ENCODE results near the gene SOCS7. TPM values are rescaled to one million over a fixed set of nuclear protein-coding genes. Genes with fewer than 3 reads are reported as not detected.

SOCS7 gene
- total and polyA plus RNA-seq, 11 donors: 5.1 to 19.2 (median 14.0) TPM

DNA sequence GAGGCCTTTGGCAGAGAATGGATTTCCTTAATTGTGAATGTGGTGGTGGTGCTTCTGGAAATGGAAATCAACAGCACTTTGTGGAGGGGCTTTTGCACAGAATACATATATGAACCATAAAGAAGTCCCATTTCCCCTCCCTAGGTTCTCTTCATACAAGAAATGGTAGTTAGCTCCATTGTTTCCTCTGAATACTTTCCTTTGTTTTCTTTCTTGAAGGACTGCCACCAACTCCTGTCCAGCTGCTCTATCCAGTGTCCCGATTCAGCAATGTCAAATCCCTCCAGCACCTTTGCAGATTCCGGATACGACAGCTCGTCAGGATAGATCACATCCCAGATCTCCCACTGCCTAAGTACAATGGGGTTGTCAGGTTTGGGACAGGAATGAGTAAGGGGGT lies 43.4 kb downstream of the SOCS7 start:
- intact Hi-C loops (cut with DNase I): loop anchor here in 1 of 10 donors (5.0 kb wide), 1 partner anchor 38 kb away; no protein-coding TSS in a partner anchor
- ATAC-seq (no peak), DNase-seq (no peak)
- Histone ChIP-seq H3K4me1 (peaks cover 0 to 10% (median 0%) of the 10 kb centered on the region in 12 donors), H3K4me3 (no peak overlapping the region), H3K27me3 (no peaks in the 10 kb centered on the region), H3K27ac (no peak overlapping the region), H3K9me3 (no peaks in the 10 kb centered on the region), H3K36me3 (peaks cover 0 to 62% (median 42%) of the 10 kb centered on the region in 9 donors)
- 89 to 95% (median 92%) methylated on average over 4 of the region's 4 CpGs for WGBS, 4 donors
- no peak for TF ChIP-seq POLR2A (IDR thresholded peaks at IDR 0.05)
- TF ChIP-seq, protein P1, sequence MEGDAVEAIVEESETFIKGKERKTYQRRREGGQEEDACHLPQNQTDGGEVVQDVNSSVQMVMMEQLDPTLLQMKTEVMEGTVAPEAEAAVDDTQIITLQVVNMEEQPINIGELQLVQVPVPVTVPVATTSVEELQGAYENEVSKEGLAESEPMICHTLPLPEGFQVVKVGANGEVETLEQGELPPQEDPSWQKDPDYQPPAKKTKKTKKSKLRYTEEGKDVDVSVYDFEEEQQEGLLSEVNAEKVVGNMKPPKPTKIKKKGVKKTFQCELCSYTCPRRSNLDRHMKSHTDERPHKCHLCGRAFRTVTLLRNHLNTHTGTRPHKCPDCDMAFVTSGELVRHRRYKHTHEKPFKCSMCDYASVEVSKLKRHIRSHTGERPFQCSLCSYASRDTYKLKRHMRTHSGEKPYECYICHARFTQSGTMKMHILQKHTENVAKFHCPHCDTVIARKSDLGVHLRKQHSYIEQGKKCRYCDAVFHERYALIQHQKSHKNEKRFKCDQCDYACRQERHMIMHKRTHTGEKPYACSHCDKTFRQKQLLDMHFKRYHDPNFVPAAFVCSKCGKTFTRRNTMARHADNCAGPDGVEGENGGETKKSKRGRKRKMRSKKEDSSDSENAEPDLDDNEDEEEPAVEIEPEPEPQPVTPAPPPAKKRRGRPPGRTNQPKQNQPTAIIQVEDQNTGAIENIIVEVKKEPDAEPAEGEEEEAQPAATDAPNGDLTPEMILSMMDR (IDR thresholded peaks at IDR 0.05): no peak

DNA sequence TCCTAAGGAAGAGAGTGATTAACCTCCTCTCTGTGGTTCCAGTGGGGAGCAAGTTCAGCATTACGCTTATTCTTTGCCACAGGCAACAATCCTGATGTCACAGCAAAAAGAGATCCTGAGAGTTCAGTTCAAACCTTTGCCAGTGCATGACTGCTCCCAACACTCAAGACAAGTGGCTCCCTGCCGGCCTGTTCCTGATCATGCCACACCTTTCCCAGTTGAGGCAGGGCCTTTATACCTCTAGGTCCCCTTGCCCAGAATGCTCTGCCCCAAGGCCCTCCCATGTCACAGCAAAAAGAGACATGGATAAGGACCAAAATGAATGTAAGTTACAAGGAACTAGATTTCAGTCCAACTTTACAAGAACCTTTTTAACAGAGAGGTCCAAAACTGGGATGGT lies 45.6 kb downstream of the SOCS7 start:
- DNase-seq (no peak), ATAC-seq (peak in 3 of 4 donors; percentile 43 to 47 (median 46))
- no peak for TF ChIP-seq POLR2A (IDR thresholded peaks at IDR 0.05)
- TF ChIP-seq, protein P1 (IDR thresholded peaks at IDR 0.05): no peak
- 49 to 72% (median 66%) methylated on average over 2 of the region's 2 CpGs for WGBS, 4 donors
- Histone ChIP-seq H3K27ac (no peak overlapping the region), H3K4me1 (peaks cover 0 to 10% (median 0%) of the 10 kb centered on the region in 12 donors), H3K9me3 (no peaks in the 10 kb centered on the region), H3K36me3 (peaks cover 0 to 82% (median 62%) of the 10 kb centered on the region in 9 donors), H3K27me3 (no peaks in the 10 kb centered on the region), H3K4me3 (no peak overlapping the region)
- intact Hi-C loops (cut with DNase I): loop anchor here in 1 of 10 donors (5.0 kb wide), 1 partner anchor 40 kb away; no protein-coding TSS in a partner anchor

DNA sequence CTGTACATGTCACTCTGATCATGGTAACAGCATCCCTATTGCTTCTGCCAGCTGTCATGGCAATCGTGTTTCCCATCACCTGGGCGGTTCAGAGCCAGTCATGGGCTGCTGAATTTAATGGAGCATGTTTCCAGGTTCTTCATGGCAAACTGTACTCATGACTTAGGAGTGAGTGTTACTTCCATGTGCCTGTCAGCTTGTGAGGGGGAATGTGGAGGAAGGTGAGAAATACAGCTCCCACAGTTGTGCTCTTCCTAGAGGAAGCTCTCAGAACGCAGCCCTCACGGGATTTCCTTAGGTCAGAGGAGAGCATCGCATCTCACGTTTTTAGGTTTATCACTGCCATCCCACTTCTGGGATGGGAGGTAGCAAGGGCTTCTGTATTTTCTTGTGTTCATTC lies 48.6 kb downstream of the SOCS7 start:
- Histone ChIP-seq H3K27me3 (no peaks in the 10 kb centered on the region), H3K9me3 (no peaks in the 10 kb centered on the region), H3K27ac (no peak overlapping the region), H3K4me3 (no peak overlapping the region), H3K36me3 (peaks cover 0 to 77% (median 58%) of the 10 kb centered on the region in 9 donors), H3K4me1 (peaks cover 0 to 10% (median 0%) of the 10 kb centered on the region in 12 donors)
- WGBS, 4 donors: 70 to 76% (median 74%) methylated on average over 6 of the region's 6 CpGs
- DNase-seq: no peak
- no peak for ATAC-seq
- TF ChIP-seq, protein P1 (IDR thresholded peaks at IDR 0.05): no peak
- intact Hi-C loops (cut with DNase I): no loop called here

DNA sequence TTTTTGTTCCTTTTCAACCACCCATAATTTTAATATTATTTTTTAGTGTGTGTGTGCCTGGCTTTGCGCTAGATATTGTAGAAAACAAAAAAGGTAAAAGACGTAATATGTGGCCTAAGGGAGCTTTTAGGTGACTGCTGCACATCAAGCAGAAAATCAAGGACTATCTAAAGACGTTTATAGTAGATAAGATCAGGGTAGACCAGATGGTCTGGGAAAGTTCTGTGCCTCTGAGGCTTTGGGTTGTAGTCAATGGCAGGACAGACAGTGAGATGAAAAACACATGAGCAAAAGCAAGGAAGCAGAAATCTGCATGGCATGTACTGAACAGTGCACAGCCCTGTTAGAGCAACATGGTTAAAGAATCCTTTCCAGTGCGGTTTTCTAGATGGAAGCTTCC lies 49.8 kb downstream of the SOCS7 start:
- ATAC-seq (no peak), DNase-seq (no peak)
- Histone ChIP-seq H3K9me3 (no peaks in the 10 kb centered on the region), H3K27ac (no peak overlapping the region), H3K36me3 (peaks cover 0 to 65% (median 47%) of the 10 kb centered on the region in 9 donors), H3K4me1 (peaks cover 0 to 10% (median 0%) of the 10 kb centered on the region in 12 donors), H3K4me3 (no peak overlapping the region), H3K27me3 (no peaks in the 10 kb centered on the region)
- 81 to 83% (median 82%) methylated on average over 4 of the region's 4 CpGs for WGBS, 4 donors
- intact Hi-C loops (cut with DNase I): no loop called here
- TF ChIP-seq, protein P1 (IDR thresholded peaks at IDR 0.05): no peak
- no peak for TF ChIP-seq POLR2A (IDR thresholded peaks at IDR 0.05)

Measured in heart left ventricle (tissue), 16 donors.